Naive thymus-derived CD4-positive, alpha-beta T cell (primary cell): ENCODE measurements around the gene TMEM235. TPM values are rescaled to one million over a fixed set of nuclear protein-coding genes. Genes with fewer than 3 reads are reported as not detected.

Experiments
- ATAC-seq: fragments of 150-1000 bp; cut with Tn5 transposase; 2 replicates; pipeline ENCODE4 v1.10.0; 2021; ENCODE audit warnings: mild to moderate bottlenecking, moderate library complexity
- CTCF ChIA-PET: fragments of 350-600 bp; sonication (Branson Sonifier 250); formaldehyde crosslinking; loops from one replicate; lab custom pipeline; 2021; ENCODE audit warnings: antibody characterized with exemption; lab: Charles Lee
- POLR2A ChIA-PET: fragments of 350-600 bp; sonication (Branson Sonifier 250); formaldehyde crosslinking; loops from one replicate; lab custom pipeline; 2021; ENCODE audit warnings: antibody characterized with exemption, inconsistent platforms; lab: Charles Lee
- DNase-seq, 9 donors: peaks; one replicate each; pipeline versions ENCODE4 v3.0.0 to v3.0.0-alpha.2; 2020 to 2022; ENCODE audit warnings: mixed read lengths in 1 of 9
- H3K27ac ChIP-seq: one replicate; pipeline ENCODE4 v1.7.0; 2013; ENCODE audit warnings: mild to moderate bottlenecking, low read depth, low read length, moderate library complexity
- H3K27me3 ChIP-seq, 2 donors: one replicate each; pipeline ENCODE4 v1.7.0; 2013; ENCODE audit warnings: low read length in 2 of 2, mild to moderate bottlenecking in 2 of 2, moderate library complexity in 2 of 2; ENCODE audit not compliant: control insufficient read depth in 2 of 2, insufficient read depth in 2 of 2
- H3K36me3 ChIP-seq, 3 experiments: 1 replicate in 2 of 3; 2 replicates in 1 of 3; pipeline ENCODE4 v1.7.0; 2013; ENCODE audit warnings: low read length in 3 of 3, mild to moderate bottlenecking in 3 of 3, moderate library complexity in 1 of 3; ENCODE audit not compliant: insufficient read depth in 3 of 3, control insufficient read depth in 2 of 3
- H3K4me1 ChIP-seq, 2 donors: one replicate each; pipeline ENCODE4 v1.7.0; 2013; ENCODE audit warnings: low read length in 2 of 2, mild to moderate bottlenecking in 2 of 2, moderate library complexity in 1 of 2; ENCODE audit not compliant: control insufficient read depth in 2 of 2, insufficient read depth in 2 of 2
- H3K4me3 ChIP-seq: 2 replicates; pipeline ENCODE4 v1.7.0; 2013; ENCODE audit warnings: mild to moderate bottlenecking, low read length
- H3K9me3 ChIP-seq, 3 experiments: 1 replicate in 2 of 3; 2 replicates in 1 of 3; pipeline ENCODE4 v1.7.0; 2013; ENCODE audit warnings: low read length in 3 of 3; ENCODE audit not compliant: control insufficient read depth in 2 of 3
- H3K27ac Mint-ChIP-seq, 9 donors: one replicate each; pipeline ENCODE4 v1.8.0; 2020 to 2022; ENCODE audit warnings: mixed read lengths in 9 of 9, mild to moderate bottlenecking in 8 of 9, moderate library complexity in 5 of 9, inconsistent platforms in 2 of 9
- H3K27me3 Mint-ChIP-seq, 5 donors: one replicate each; pipeline ENCODE4 v1.8.0; 2021 to 2022; ENCODE audit warnings: mixed read lengths in 5 of 5, mild to moderate bottlenecking in 1 of 5
- H3K36me3 Mint-ChIP-seq, 5 donors: one replicate each; pipeline ENCODE4 v1.8.0; 2020 to 2022; ENCODE audit warnings: mixed read lengths in 5 of 5, mild to moderate bottlenecking in 3 of 5, inconsistent platforms in 1 of 5
- H3K4me1 Mint-ChIP-seq, 7 donors: one replicate each; pipeline ENCODE4 v1.8.0; 2020 to 2022; ENCODE audit warnings: mixed read lengths in 7 of 7, mild to moderate bottlenecking in 3 of 7, inconsistent platforms in 1 of 7
- H3K4me3 Mint-ChIP-seq, 10 donors: one replicate each; pipeline ENCODE4 v1.8.0; 2020 to 2022; ENCODE audit warnings: mild to moderate bottlenecking in 10 of 10, mixed read lengths in 10 of 10, moderate library complexity in 6 of 10, inconsistent platforms in 2 of 10
- H3K9me3 Mint-ChIP-seq, 11 donors: one replicate each; pipeline ENCODE4 v1.8.0; 2020 to 2022; ENCODE audit warnings: mixed read lengths in 11 of 11, mild to moderate bottlenecking in 4 of 11, inconsistent platforms in 1 of 11, moderate library complexity in 1 of 11
- intact Hi-C, 2 donors: fragments of 100-400 bp; cut with micrococcal nuclease; formaldehyde crosslinking; loops; one replicate each; pipeline ENCODE4 v1.15.1; 2023
- polyA plus RNA-seq, 2 donors: library from polyadenylated mRNA; unstranded; fragments of 300-500 nt; fragmentation: Illumina TruSeq; gene quantifications; one replicate each; pipeline ENCODE4 v1.2.3, GENCODE V29; 2021
- total RNA-seq, 6 experiments: library from RNA in 5 of 6; stranded (reverse) in 5 of 6; gene quantifications; 1 replicate in 5 of 6; 2 replicates in 1 of 6; pipeline ENCODE4 v1.2.3 and lab custom pipeline; 2021 to 2026

The TMEM235 gene
- total and polyA plus RNA-seq, 7 experiments from 2014 or later = not detected

GRCh38 chr17:78205124-78205775 lies 26.2 kb upstream of the TMEM235 start:
- intact Hi-C loops = no loop called here
- H3K27me3 ChIP-seq = no peaks in the 10 kb centered on the region
- H3K36me3 ChIP-seq = no peaks in the 10 kb centered on the region
- no peaks in the 10 kb centered on the region for H3K9me3 Mint-ChIP-seq
- POLR2A ChIA-PET = interaction anchor here (0.7 kb wide), 1 partner anchor 116 kb away, joined by 3 read pairs; no protein-coding TSS in a partner anchor
- no peak overlapping the region for H3K4me3 Mint-ChIP-seq
- no peak overlapping the region for H3K27ac Mint-ChIP-seq
- DNase-seq = no peak
- H3K27me3 Mint-ChIP-seq = no peaks in the 10 kb centered on the region
- peaks cover 0 to 2% (median 0%) of the 10 kb centered on the region in 5 donors for H3K36me3 Mint-ChIP-seq
- H3K27ac ChIP-seq = no peak overlapping the region
- no peaks in the 10 kb centered on the region for H3K4me1 ChIP-seq
- no peak overlapping the region for H3K4me3 ChIP-seq
- H3K4me1 Mint-ChIP-seq = peaks cover 0 to 3% (median 0%) of the 10 kb centered on the region in 7 donors
- ATAC-seq = no peak
- H3K9me3 ChIP-seq = no peaks in the 10 kb centered on the region
- CTCF ChIA-PET = no interaction called here

GRCh38 chr17:78206298-78206697 lies 25.1 kb upstream of the TMEM235 start:
- CTCF ChIA-PET = interaction anchor here (0.6 to 1.1 kb wide), 2 partner anchors 23 to 30 kb away, joined by 4 to 7 read pairs; no protein-coding TSS in a partner anchor
- Mint-ChIP-seq H3K36me3 (peaks cover 0 to 2% (median 0%) of the 10 kb centered on the region in 5 donors), H3K4me3 (no peak overlapping the region), H3K27me3 (no peaks in the 10 kb centered on the region), H3K27ac (no peak overlapping the region), H3K4me1 (peaks cover 0 to 3% (median 0%) of the 10 kb centered on the region in 7 donors), H3K9me3 (no peaks in the 10 kb centered on the region)
- Histone ChIP-seq H3K4me1 (no peaks in the 10 kb centered on the region), H3K36me3 (no peaks in the 10 kb centered on the region), H3K4me3 (no peak overlapping the region), H3K9me3 (no peaks in the 10 kb centered on the region), H3K27ac (no peak overlapping the region), H3K27me3 (no peaks in the 10 kb centered on the region)
- ATAC-seq (no peak), DNase-seq (no peak)
- POLR2A ChIA-PET = interaction anchor here (0.7 kb wide), 1 partner anchor 117 kb away, joined by 3 read pairs; no protein-coding TSS in a partner anchor
- intact Hi-C loops = no loop called here

- CTCF ChIA-PET = no interaction called here
- no peak for DNase-seq
- no peaks in the 10 kb centered on the region for H3K4me1 ChIP-seq
- no peak for ATAC-seq
- H3K9me3 ChIP-seq = no peaks in the 10 kb centered on the region
- H3K27ac ChIP-seq = no peak overlapping the region
- H3K36me3 ChIP-seq = no peaks in the 10 kb centered on the region
- no peaks in the 10 kb centered on the region for H3K27me3 Mint-ChIP-seq
- peaks cover 0 to 4% (median 0%) of the 10 kb centered on the region in 7 donors for H3K4me1 Mint-ChIP-seq
- no peak overlapping the region for H3K4me3 ChIP-seq
- H3K27me3 ChIP-seq = no peaks in the 10 kb centered on the region
- no peak overlapping the region for H3K4me3 Mint-ChIP-seq
- no peak overlapping the region for H3K27ac Mint-ChIP-seq
- POLR2A ChIA-PET = no interaction called here
- H3K36me3 Mint-ChIP-seq = peaks cover 0 to 2% (median 0%) of the 10 kb centered on the region in 5 donors
- intact Hi-C loops = no loop called here
- no peaks in the 10 kb centered on the region for H3K9me3 Mint-ChIP-seq
Observed at GRCh38 chr17:78208486-78208885, 22.9 kb upstream of the TMEM235 start.

- no peaks in the 10 kb centered on the region for H3K9me3 Mint-ChIP-seq
- CTCF ChIA-PET = interaction anchor here (0.7 kb wide), 1 partner anchor 40 kb away, joined by 4 read pairs; no protein-coding TSS in a partner anchor
- DNase-seq (no peak), ATAC-seq (no peak)
- H3K27ac Mint-ChIP-seq = peak overlapping the region in 1 of 9 donors; percentile 34
- no peak overlapping the region for H3K4me3 Mint-ChIP-seq
- H3K4me3 ChIP-seq = no peak overlapping the region
- H3K27ac ChIP-seq = no peak overlapping the region
- H3K27me3 ChIP-seq = no peaks in the 10 kb centered on the region
- H3K4me1 Mint-ChIP-seq = peaks cover 0 to 8% (median 4%) of the 10 kb centered on the region in 7 donors
- peaks cover 0 to 2% (median 0%) of the 10 kb centered on the region in 5 donors for H3K36me3 Mint-ChIP-seq
- POLR2A ChIA-PET = no interaction called here
- H3K36me3 ChIP-seq = no peaks in the 10 kb centered on the region
- no peaks in the 10 kb centered on the region for H3K27me3 Mint-ChIP-seq
- intact Hi-C loops = loop anchor here in 1 of 2 donors (5.0 to 10.0 kb wide), 2 partner anchors 43 to 65 kb away; partner anchors contain the start of genes C17orf99 and SYNGR2
- H3K9me3 ChIP-seq = no peaks in the 10 kb centered on the region
- H3K4me1 ChIP-seq = peaks cover 5 to 6% of the 10 kb centered on the region in 2 donors
Observed at GRCh38 chr17:78210111-78210510, 21.3 kb upstream of the TMEM235 start.

- Histone ChIP-seq H3K27me3 (no peaks in the 10 kb centered on the region), H3K4me1 (peaks cover 5 to 6% of the 10 kb centered on the region in 2 donors), H3K4me3 (no peak overlapping the region), H3K36me3 (no peaks in the 10 kb centered on the region), H3K27ac (no peak overlapping the region), H3K9me3 (no peaks in the 10 kb centered on the region)
- Mint-ChIP-seq H3K27me3 (no peaks in the 10 kb centered on the region), H3K9me3 (no peaks in the 10 kb centered on the region), H3K4me1 (peaks cover 0 to 8% (median 5%) of the 10 kb centered on the region in 7 donors), H3K4me3 (no peak overlapping the region), H3K27ac (no peak overlapping the region), H3K36me3 (peaks cover 0 to 2% (median 0%) of the 10 kb centered on the region in 5 donors)
- ATAC-seq = no peak
- POLR2A ChIA-PET = no interaction called here
- intact Hi-C loops = loop anchor here in 1 of 2 donors (5.0 to 10.0 kb wide), 2 partner anchors 44 to 66 kb away; partner anchors contain the start of genes C17orf99 and SYNGR2
- CTCF ChIA-PET = no interaction called here
- DNase-seq = no peak
Observed at GRCh38 chr17:78211032-78211431, 20.4 kb upstream of the TMEM235 start.

- peak; percentile 78 to 95 (median 88) for DNase-seq
- Histone ChIP-seq H3K36me3 (no peaks in the 10 kb centered on the region), H3K27ac (no peak within 1 kb of the TSS), H3K27me3 (no peaks in the 10 kb centered on the region), H3K9me3 (no peaks in the 10 kb centered on the region), H3K4me1 (peaks cover 5 to 6% of the 10 kb centered on the region in 2 donors), H3K4me3 (peak within 1 kb of the TSS; percentile 38)
- Mint-ChIP-seq H3K4me3 (peak within 1 kb of the TSS; percentile 38 to 97 (median 68)), H3K27me3 (no peaks in the 10 kb centered on the region), H3K36me3 (peaks cover 0 to 5% (median 0%) of the 10 kb centered on the region in 5 donors), H3K4me1 (peaks cover 0 to 20% (median 4%) of the 10 kb centered on the region in 7 donors), H3K9me3 (no peaks in the 10 kb centered on the region), H3K27ac (peak within 1 kb of the TSS in 1 of 9 donors; percentile 87)
- CTCF ChIA-PET = interaction anchor here (1.2 kb wide), 1 partner anchor 103 kb away, joined by 3 read pairs; no protein-coding TSS in a partner anchor
- POLR2A ChIA-PET = interaction anchor here (0.9 kb wide), 2 partner anchors 9 to 40 kb away, joined by 3 read pairs; no protein-coding TSS in a partner anchor
- intact Hi-C loops = loop anchor here (1.0 to 10.0 kb wide), 7 partner anchors 27 to 164 kb away; partner anchors contain the start of genes AFMID (in 1 of the 2), C17orf99 (in 1 of the 2), PGS1 (in 1 of the 2) and SYNGR2 (in 1 of the 2)
- peak; percentile 100 for ATAC-seq
Observed at GRCh38 chr17:78214016-78214705, 17.3 kb upstream of the TMEM235 start, which contains the start of gene BIRC5. Gene BIRC5 (plus strand): TSS chr17:78214253. CDS start chr17:78214317, 64 bp downstream.
